ENCODE results near the gene AAK1.

The AAK1 gene

DNA sequence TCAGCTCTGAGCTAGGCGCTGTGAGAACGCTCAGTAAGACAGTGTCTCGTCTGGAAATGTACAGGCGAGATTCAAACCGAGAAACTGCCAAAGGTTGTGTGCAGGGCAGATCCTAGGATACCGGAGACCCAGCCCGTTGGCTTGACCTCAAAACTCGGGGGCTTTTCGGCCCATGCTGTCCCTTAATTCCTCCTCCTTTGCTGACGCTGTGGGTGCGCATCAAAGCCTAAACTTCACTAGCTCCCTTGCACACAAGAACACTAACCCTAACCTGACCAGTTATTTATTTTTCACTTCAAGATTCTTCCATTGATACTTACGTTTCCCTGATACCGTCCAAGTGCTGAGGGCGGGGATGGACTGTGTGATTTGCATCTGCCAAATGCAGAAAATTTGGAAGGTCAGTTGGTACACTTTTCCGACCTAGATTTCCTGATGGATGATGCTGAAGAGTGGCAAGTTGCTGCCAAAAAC, 1.0 kb upstream of the AAK1 start:
- Histone ChIP-seq H3K9me3 (ENCODE audit: insufficient read depth, low read length, severe bottlenecking) (no peaks in the 10 kb centered on the region), H2AFZ (ENCODE audit: low read depth, low read length) (peak overlapping the region; percentile 73), H3K4me3 (ENCODE audit: low read depth in 1 of 2, low read length in 2 of 2) (peak overlapping the region; percentile 73 to 75; a peak in 3 of 4 replicates), H4K20me1 (ENCODE audit: insufficient read depth, low read length) (peaks cover 24% of the 10 kb centered on the region), H3K79me2 (ENCODE audit: insufficient read depth, low read length) (peaks cover 51% of the 10 kb centered on the region), H3K4me1 (ENCODE audit: insufficient read depth, low read length) (peaks cover 76% of the 10 kb centered on the region), H3K36me3 (ENCODE audit: insufficient read depth, low read length) (peaks cover 25% of the 10 kb centered on the region), H3K27ac (ENCODE audit: low read length) (peak overlapping the region; percentile 96), H3K9ac (ENCODE audit: low read depth, low read length) (peak overlapping the region; percentile 65), H3K27me3 (ENCODE audit: insufficient read depth, low read length, poor library complexity) (no peaks in the 10 kb centered on the region), H3K4me2 (ENCODE audit: insufficient read depth, low read length) (peak overlapping the region; percentile 87)
- DNase-seq (no peak), ATAC-seq (ENCODE audit: insufficient read depth, low read depth) (no peak)
- no peak for TF ChIP-seq EZH2 (IDR thresholded peaks at IDR 0.05; ENCODE audit: borderline replicate concordance, low read depth, low read length, severe bottlenecking)
- TF ChIP-seq, protein P1, sequence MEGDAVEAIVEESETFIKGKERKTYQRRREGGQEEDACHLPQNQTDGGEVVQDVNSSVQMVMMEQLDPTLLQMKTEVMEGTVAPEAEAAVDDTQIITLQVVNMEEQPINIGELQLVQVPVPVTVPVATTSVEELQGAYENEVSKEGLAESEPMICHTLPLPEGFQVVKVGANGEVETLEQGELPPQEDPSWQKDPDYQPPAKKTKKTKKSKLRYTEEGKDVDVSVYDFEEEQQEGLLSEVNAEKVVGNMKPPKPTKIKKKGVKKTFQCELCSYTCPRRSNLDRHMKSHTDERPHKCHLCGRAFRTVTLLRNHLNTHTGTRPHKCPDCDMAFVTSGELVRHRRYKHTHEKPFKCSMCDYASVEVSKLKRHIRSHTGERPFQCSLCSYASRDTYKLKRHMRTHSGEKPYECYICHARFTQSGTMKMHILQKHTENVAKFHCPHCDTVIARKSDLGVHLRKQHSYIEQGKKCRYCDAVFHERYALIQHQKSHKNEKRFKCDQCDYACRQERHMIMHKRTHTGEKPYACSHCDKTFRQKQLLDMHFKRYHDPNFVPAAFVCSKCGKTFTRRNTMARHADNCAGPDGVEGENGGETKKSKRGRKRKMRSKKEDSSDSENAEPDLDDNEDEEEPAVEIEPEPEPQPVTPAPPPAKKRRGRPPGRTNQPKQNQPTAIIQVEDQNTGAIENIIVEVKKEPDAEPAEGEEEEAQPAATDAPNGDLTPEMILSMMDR (IDR thresholded peaks at IDR 0.05; ENCODE audit: borderline replicate concordance, extremely low read depth, low read length, poor library complexity, severe bottlenecking): no peak

DNA sequence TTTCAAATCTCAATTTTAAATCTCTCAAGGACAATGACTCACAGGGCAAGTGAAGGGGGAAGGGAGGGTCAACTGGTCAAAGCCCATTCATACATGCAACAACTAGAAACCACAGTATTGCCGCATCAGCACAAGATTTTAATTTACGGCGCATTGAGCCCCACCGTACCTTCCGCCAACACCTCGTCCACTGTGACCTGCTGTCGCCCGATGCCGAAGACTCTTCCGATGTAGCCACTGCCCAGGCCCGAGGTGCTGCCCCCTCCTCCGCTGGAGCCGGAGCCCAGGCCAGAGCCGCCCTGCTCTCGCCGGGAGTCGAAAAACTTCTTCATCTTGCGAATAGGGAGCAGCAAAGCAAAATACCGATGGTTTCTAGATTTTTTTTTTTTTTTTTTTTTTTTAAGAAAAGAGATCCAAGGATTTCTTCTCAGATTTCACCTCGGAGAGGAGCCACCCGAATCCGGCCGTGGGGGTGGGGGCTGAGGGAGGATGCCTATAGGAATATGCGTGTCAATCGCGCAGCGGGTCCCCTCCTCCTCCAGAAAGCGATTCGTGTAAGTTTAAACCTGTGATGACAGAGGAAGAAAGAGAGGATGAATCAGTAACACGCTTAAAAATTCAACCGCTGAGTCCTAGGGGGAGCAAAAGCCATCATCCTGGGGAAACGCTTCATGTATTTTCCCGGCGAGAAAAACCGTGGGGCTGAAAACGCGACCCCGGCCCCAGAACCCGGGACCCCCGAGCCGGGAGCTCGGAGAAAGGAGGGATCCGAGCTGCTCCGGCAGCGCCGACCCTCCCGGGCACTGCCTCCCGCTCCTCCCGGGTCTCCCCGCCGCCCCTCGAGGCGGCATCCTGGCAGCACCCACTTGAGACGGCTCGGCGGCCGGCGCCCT, 584 bp downstream of the AAK1 start:
- Histone ChIP-seq H3K27ac (ENCODE audit: low read length) (peak overlapping the region; percentile 96), H3K4me1 (ENCODE audit: insufficient read depth, low read length) (peaks cover 76% of the 10 kb centered on the region)

DNA sequence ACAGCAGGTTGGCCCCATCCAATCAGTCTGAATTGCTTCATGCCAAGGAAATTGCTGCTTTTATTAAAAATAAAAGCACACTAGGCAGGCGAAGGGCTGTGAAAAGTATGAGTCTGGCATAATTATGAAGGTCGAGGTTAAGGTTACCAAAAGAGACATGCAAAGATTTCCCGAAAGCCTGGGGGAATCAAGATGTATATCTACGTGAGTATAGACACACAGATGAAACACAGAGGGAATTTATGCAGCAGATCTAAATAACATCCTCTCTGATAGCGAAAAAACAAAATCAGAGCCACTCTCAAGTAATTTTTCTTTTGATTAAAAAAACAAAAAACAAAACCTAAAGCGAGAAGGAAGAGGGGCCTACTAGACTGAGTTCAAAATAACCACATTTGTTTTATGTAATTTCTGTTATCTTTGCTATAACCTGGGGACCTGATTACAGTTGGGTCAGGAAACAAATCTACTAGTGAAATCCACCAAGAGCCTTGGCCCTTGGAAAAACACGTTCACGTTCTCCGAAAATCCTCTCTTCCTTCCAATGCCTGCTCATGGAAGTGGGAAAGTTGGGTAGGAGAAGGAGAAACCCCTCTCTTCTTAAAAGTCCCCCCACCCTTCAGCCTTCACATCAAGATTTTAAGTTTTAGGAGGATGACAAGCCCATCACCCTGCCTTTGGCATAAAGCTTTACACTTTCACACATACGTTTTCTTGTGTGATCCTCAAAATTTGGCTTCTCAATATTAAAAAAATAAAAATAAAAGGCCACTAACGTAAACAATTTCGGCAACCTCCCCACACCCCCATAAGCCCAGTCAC, 1.4 kb downstream of the AAK1 start:
- H3K4me2 ChIP-seq (ENCODE audit: insufficient read depth, low read length): peak overlapping the region; percentile 87
- TF ChIP-seq, protein P1 (IDR thresholded peaks at IDR 0.05; ENCODE audit: borderline replicate concordance, extremely low read depth, low read length, poor library complexity, severe bottlenecking): no peak
- TF ChIP-seq EZH2 (IDR thresholded peaks at IDR 0.05; ENCODE audit: borderline replicate concordance, low read depth, low read length, severe bottlenecking): no peak
- peak overlapping the region; percentile 96 for H3K27ac ChIP-seq (ENCODE audit: low read length)
- peak overlapping the region; percentile 73 to 75 for H3K4me3 ChIP-seq (ENCODE audit: low read depth in 1 of 2, low read length in 2 of 2)
- H3K27me3 ChIP-seq (ENCODE audit: insufficient read depth, low read length, poor library complexity): no peaks in the 10 kb centered on the region
- ATAC-seq (ENCODE audit: insufficient read depth, low read depth) (no peak), DNase-seq (no peak)
- peaks cover 49% of the 10 kb centered on the region for H3K36me3 ChIP-seq (ENCODE audit: insufficient read depth, low read length)
- peaks cover 48% of the 10 kb centered on the region for H4K20me1 ChIP-seq (ENCODE audit: insufficient read depth, low read length)
- H3K79me2 ChIP-seq (ENCODE audit: insufficient read depth, low read length): peaks cover 75% of the 10 kb centered on the region
- peaks cover 76% of the 10 kb centered on the region for H3K4me1 ChIP-seq (ENCODE audit: insufficient read depth, low read length)
- peak overlapping the region; percentile 73; the same call in 1 of the 2 replicates for H2AFZ ChIP-seq (ENCODE audit: low read depth, low read length)
- H3K9ac ChIP-seq (ENCODE audit: low read depth, low read length): peak overlapping the region; percentile 65
- no peaks in the 10 kb centered on the region for H3K9me3 ChIP-seq (ENCODE audit: insufficient read depth, low read length, severe bottlenecking)

More for the DNA sequence above, 584 bp downstream of the AAK1 start:
- DNase-seq (peak; percentile 64), ATAC-seq (ENCODE audit: insufficient read depth, low read depth) (no peak)
- Histone ChIP-seq H3K36me3 (ENCODE audit: insufficient read depth, low read length) (peaks cover 41% of the 10 kb centered on the region), H4K20me1 (ENCODE audit: insufficient read depth, low read length) (peaks cover 40% of the 10 kb centered on the region), H2AFZ (ENCODE audit: low read depth, low read length) (peak overlapping the region; percentile 73), H3K79me2 (ENCODE audit: insufficient read depth, low read length) (peaks cover 67% of the 10 kb centered on the region), H3K4me3 (ENCODE audit: low read depth in 1 of 2, low read length in 2 of 2) (peak overlapping the region; percentile 73 to 75), H3K4me2 (ENCODE audit: insufficient read depth, low read length) (peak overlapping the region; percentile 87), H3K9ac (ENCODE audit: low read depth, low read length) (peak overlapping the region; percentile 65), H3K27me3 (ENCODE audit: insufficient read depth, low read length, poor library complexity) (no peaks in the 10 kb centered on the region), H3K9me3 (ENCODE audit: insufficient read depth, low read length, severe bottlenecking) (no peaks in the 10 kb centered on the region)
- TF ChIP-seq, protein P1 (IDR thresholded peaks at IDR 0.05; ENCODE audit: borderline replicate concordance, extremely low read depth, low read length, poor library complexity, severe bottlenecking): peak; percentile 30
- no peak for TF ChIP-seq EZH2 (IDR thresholded peaks at IDR 0.05; ENCODE audit: borderline replicate concordance, low read depth, low read length, severe bottlenecking)
